Ovary (tissue), 3 donors: ENCODE measurements around the gene PLD6.

ENCODE experiments used
- EP300 ChIP-seq: sonication (generic); formaldehyde crosslinking; IDR thresholded peaks from one replicate; pipeline ENCODE4 v1.6.1; 2017; ENCODE audit warnings: antibody characterized with exemption
- POLR2A ChIP-seq: fragments of 450-650 bp; IDR thresholded peaks from one replicate; pipeline ENCODE4 v1.6.1; 2017; ENCODE audit warnings: antibody characterized with exemption, mild to moderate bottlenecking, moderate library complexity
- TF ChIP-seq, protein P1 (sequence below), 3 donors: fragments of 450-650 bp in 2 of 3; fragments of 200-600 bp in 1 of 3; IDR thresholded peaks; one replicate each; pipeline versions ENCODE4 v1.5.1 to v1.8.0; 2016 to 2022; ENCODE audit warnings: antibody characterized with exemption in 3 of 3, mild to moderate bottlenecking in 1 of 3
- donor health status: DM: no; HTN: no; CAD: no.

DNA sequence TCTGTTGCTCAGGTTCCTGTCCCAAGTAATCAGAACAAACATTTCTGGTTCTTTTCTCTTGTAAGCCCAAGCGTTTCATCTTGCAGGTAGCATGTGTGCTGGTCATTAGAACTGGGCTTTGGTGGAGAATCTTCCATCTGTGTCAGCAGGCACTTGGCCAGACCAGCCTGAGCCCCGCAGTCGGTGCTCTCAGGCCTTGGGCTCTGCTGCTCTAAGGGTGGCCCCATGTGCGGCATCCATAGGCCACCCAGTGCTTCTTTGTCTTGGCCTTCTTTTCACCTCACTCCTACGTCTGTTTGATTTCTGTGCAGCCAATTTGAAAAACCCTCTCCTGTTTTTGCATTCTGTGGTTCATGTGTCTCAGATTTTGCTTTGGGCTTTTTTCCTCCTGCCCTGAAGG is 51.6 kb downstream of the PLD6 start:
- TF ChIP-seq, protein P1, sequence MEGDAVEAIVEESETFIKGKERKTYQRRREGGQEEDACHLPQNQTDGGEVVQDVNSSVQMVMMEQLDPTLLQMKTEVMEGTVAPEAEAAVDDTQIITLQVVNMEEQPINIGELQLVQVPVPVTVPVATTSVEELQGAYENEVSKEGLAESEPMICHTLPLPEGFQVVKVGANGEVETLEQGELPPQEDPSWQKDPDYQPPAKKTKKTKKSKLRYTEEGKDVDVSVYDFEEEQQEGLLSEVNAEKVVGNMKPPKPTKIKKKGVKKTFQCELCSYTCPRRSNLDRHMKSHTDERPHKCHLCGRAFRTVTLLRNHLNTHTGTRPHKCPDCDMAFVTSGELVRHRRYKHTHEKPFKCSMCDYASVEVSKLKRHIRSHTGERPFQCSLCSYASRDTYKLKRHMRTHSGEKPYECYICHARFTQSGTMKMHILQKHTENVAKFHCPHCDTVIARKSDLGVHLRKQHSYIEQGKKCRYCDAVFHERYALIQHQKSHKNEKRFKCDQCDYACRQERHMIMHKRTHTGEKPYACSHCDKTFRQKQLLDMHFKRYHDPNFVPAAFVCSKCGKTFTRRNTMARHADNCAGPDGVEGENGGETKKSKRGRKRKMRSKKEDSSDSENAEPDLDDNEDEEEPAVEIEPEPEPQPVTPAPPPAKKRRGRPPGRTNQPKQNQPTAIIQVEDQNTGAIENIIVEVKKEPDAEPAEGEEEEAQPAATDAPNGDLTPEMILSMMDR (IDR thresholded peaks at IDR 0.05): no peak
- TF ChIP-seq POLR2A (no peak), EP300 (no peak)
